Dedifferentiated amniotic fluid mesenchymal stem cell (primary cell): Measurements from ENCODE around the gene TUBGCP6.

ENCODE experiments used
- DNase-seq: peaks from one replicate; pipeline ENCODE4 v3.0.0-alpha.2; 2016; ENCODE audit errors: extremely low spot score

TUBGCP6 gene

GRCh38 chr22:50251477-50252081 lies 6.8 kb upstream of the TUBGCP6 start:
- no peak for DNase-seq

GRCh38 chr22:50250555-50251476 lies 6.0 kb upstream of the TUBGCP6 start, which contains the start of gene HDAC10:
Gene HDAC10 (minus strand): TSS chr22:50251265. CDS start chr22:50251032, 233 bp downstream.
- peak; percentile 61 for DNase-seq

GRCh38 chr22:50250249-50250554 lies 5.4 kb upstream of the TUBGCP6 start:
- no peak for DNase-seq

GRCh38 chr22:50249341-50250248 lies 4.8 kb upstream of the TUBGCP6 start:
- no peak for DNase-seq

- no peak for DNase-seq
Observed at GRCh38 chr22:50248196-50249081, 3.6 kb upstream of the TUBGCP6 start.

GRCh38 chr22:50247748-50248147 lies 2.9 kb upstream of the TUBGCP6 start:
- DNase-seq = no peak

- DNase-seq = no peak
Observed at GRCh38 chr22:50246242-50247175, 1.7 kb upstream of the TUBGCP6 start.

GRCh38 chr22:50245214-50246072 lies 620 bp upstream of the TUBGCP6 start:
- DNase-seq = no peak

- DNase-seq = no peak
Observed at GRCh38 chr22:50243685-50244419, 971 bp downstream of the TUBGCP6 start.

- no peak for DNase-seq
Observed at GRCh38 chr22:50242406-50242949, 2.3 kb downstream of the TUBGCP6 start.

GRCh38 chr22:50238755-50239154 lies 6.1 kb downstream of the TUBGCP6 start:
- DNase-seq = no peak

- no peak for DNase-seq
Observed at GRCh38 chr22:50236731-50237409, 8.0 kb downstream of the TUBGCP6 start.

GRCh38 chr22:50233223-50233622 lies 11.6 kb downstream of the TUBGCP6 start:
- no peak for DNase-seq

- DNase-seq = no peak
Observed at GRCh38 chr22:50232481-50233151, 12.2 kb downstream of the TUBGCP6 start.

GRCh38 chr22:50229370-50229769 lies 15.5 kb downstream of the TUBGCP6 start:
- DNase-seq = no peak

- no peak for DNase-seq
Observed at GRCh38 chr22:50228366-50228765, 16.5 kb downstream of the TUBGCP6 start.
